Measurements from ENCODE around the gene PTPRT.

PTPRT gene

GRCh38 chr20:43055181-43055884 is 134.4 kb downstream of the PTPRT start:
- no peak overlapping the region for H3K27ac ChIP-seq
- POLR2A ChIA-PET (ENCODE audit: low non-redundant PET) = no interaction called here
- no peak for DNase-seq (ENCODE audit: low spot score)
- CTCF ChIA-PET = interaction anchor here (0.6 kb wide), 1 partner anchor 1069 kb away, joined by 3 read pairs; no protein-coding TSS in a partner anchor
- no peak for TF ChIP-seq CTCF (conservative IDR thresholded peaks at IDR 0.05; ENCODE audit: low read depth)

- DNase-seq (ENCODE audit: low spot score) = no peak
- POLR2A ChIA-PET (ENCODE audit: low non-redundant PET) = no interaction called here
- no peak overlapping the region for H3K27ac ChIP-seq
- CTCF ChIA-PET = no interaction called here
- no peak for TF ChIP-seq CTCF (conservative IDR thresholded peaks at IDR 0.05; ENCODE audit: low read depth)
Measured at GRCh38 chr20:43052532-43052931, 137.2 kb downstream of the PTPRT start.

GRCh38 chr20:43046966-43047365 is 142.7 kb downstream of the PTPRT start:
- TF ChIP-seq CTCF (conservative IDR thresholded peaks at IDR 0.05; ENCODE audit: low read depth) = no peak
- POLR2A ChIA-PET (ENCODE audit: low non-redundant PET) = no interaction called here
- no peak for DNase-seq (ENCODE audit: low spot score)
- CTCF ChIA-PET = no interaction called here
- no peak overlapping the region for H3K27ac ChIP-seq

- ChIA-PET CTCF (no interaction called here), POLR2A (ENCODE audit: low non-redundant PET) (no interaction called here)
- no peak for DNase-seq (ENCODE audit: low spot score)
- no peak for TF ChIP-seq CTCF (conservative IDR thresholded peaks at IDR 0.05; ENCODE audit: low read depth)
- H3K27ac ChIP-seq = no peak overlapping the region
Measured at GRCh38 chr20:43043887-43044286, 145.8 kb downstream of the PTPRT start.

- DNase-seq (ENCODE audit: low spot score) = peak; percentile 43
- POLR2A ChIA-PET (ENCODE audit: low non-redundant PET) = no interaction called here
- CTCF ChIA-PET = interaction anchor here (0.6 kb wide), 2 partner anchors 1369 to 1632 kb away, joined by 3 to 4 read pairs; no protein-coding TSS in a partner anchor
- no peak for TF ChIP-seq CTCF (conservative IDR thresholded peaks at IDR 0.05; ENCODE audit: low read depth)
- H3K27ac ChIP-seq = no peak overlapping the region
Measured at GRCh38 chr20:43040427-43040826, 149.3 kb downstream of the PTPRT start.

- H3K27ac ChIP-seq = no peak overlapping the region
- ChIA-PET CTCF (no interaction called here), POLR2A (ENCODE audit: low non-redundant PET) (no interaction called here)
- no peak for DNase-seq (ENCODE audit: low spot score)
- no peak for TF ChIP-seq CTCF (conservative IDR thresholded peaks at IDR 0.05; ENCODE audit: low read depth)
Measured at GRCh38 chr20:43037605-43038309, 151.9 kb downstream of the PTPRT start.

Data from RWPE1 (cell line).